D721Med (cell line): ENCODE data around the gene MRM1.

Source experiments
- DNase-seq: peaks from one replicate; pipeline ENCODE4 v3.0.0; 2011; ENCODE audit warnings: low spot score; ENCODE audit not compliant: insufficient read length
- FAIRE-seq: peaks from 2 replicates; lab custom pipeline; 2011; peaks lifted over from hg19 to GRCh38; lab: Jason Lieb, UNC
- CTCF ChIP-seq: IDR thresholded peaks from 2 replicates; pipeline ENCODE4 v1.5.1; 2012; ENCODE audit warnings: mild to moderate bottlenecking, control low read depth; ENCODE audit not compliant: insufficient read depth; ENCODE audit errors: missing control alignments

The MRM1 gene

GRCh38 chr17:36610474-36610873 lies 9.1 kb downstream of the MRM1 start:
- TF ChIP-seq CTCF: no peak
- DNase-seq: no peak
- FAIRE-seq: no peak

GRCh38 chr17:36611345-36612072 lies 10.1 kb downstream of the MRM1 start:
- no peak for TF ChIP-seq CTCF
- FAIRE-seq (no peak), DNase-seq (no peak)

GRCh38 chr17:36612323-36612722 lies 10.9 kb downstream of the MRM1 start:
- DNase-seq: no peak
- FAIRE-seq: no peak
- TF ChIP-seq CTCF: no peak

GRCh38 chr17:36613155-36613554 lies 11.8 kb downstream of the MRM1 start:
- DNase-seq (no peak), FAIRE-seq (no peak)
- no peak for TF ChIP-seq CTCF

GRCh38 chr17:36614081-36614480 lies 12.7 kb downstream of the MRM1 start:
- no peak for TF ChIP-seq CTCF
- FAIRE-seq: no peak
- no peak for DNase-seq

GRCh38 chr17:36614933-36615332 lies 13.6 kb downstream of the MRM1 start:
- TF ChIP-seq CTCF: no peak
- DNase-seq (no peak), FAIRE-seq (no peak)
